CD8-positive, alpha-beta memory T cell (primary cell): ENCODE data around the gene HMGN4. TPM values are rescaled to one million over a fixed set of nuclear protein-coding genes. Genes with fewer than 3 reads are reported as not detected.

Experiments
- CTCF ChIA-PET: fragments of 350-600 bp; sonication (Branson Sonifier 250); formaldehyde crosslinking; loops from one replicate; lab custom pipeline; 2021; ENCODE audit warnings: antibody characterized with exemption; lab: Charles Lee
- POLR2A ChIA-PET: fragments of 350-600 bp; sonication (Branson Sonifier 250); formaldehyde crosslinking; loops from one replicate; lab custom pipeline; 2021; ENCODE audit warnings: antibody characterized with exemption; lab: Charles Lee
- DNase-seq, 5 donors: peaks; one replicate each; pipeline versions ENCODE4 v3.0.0 to v3.0.0-alpha.2; 2020 to 2022; ENCODE audit warnings: mixed read lengths in 1 of 5
- H3K27ac ChIP-seq: one replicate; pipeline ENCODE4 v1.7.0; 2013; ENCODE audit warnings: low read depth, mild to moderate bottlenecking, low read length, moderate library complexity
- H3K27me3 ChIP-seq: 2 replicates; pipeline ENCODE4 v1.7.0; 2013; ENCODE audit warnings: low read length, mild to moderate bottlenecking; ENCODE audit not compliant: insufficient read depth, poor library complexity, severe bottlenecking
- H3K36me3 ChIP-seq: 2 replicates; pipeline ENCODE4 v1.7.0; 2013; ENCODE audit warnings: mild to moderate bottlenecking, low read length, moderate library complexity; ENCODE audit not compliant: insufficient read depth
- H3K4me1 ChIP-seq: 2 replicates; pipeline ENCODE4 v1.7.0; 2013; ENCODE audit warnings: mild to moderate bottlenecking, low read length, moderate library complexity; ENCODE audit not compliant: insufficient read depth
- H3K4me3 ChIP-seq: 2 replicates; pipeline ENCODE4 v1.7.0; 2013; ENCODE audit warnings: mild to moderate bottlenecking, low read length
- H3K9me3 ChIP-seq: 2 replicates; pipeline ENCODE4 v1.7.0; 2013; ENCODE audit warnings: mild to moderate bottlenecking, low read length
- H3K27ac Mint-ChIP-seq, 8 donors: one replicate each; pipeline ENCODE4 v1.8.0; 2020 to 2021; ENCODE audit warnings: mixed read lengths in 8 of 8, mild to moderate bottlenecking in 6 of 8, inconsistent platforms in 3 of 8, moderate library complexity in 3 of 8
- H3K27me3 Mint-ChIP-seq, 2 donors: one replicate each; pipeline ENCODE4 v1.8.0; 2020 to 2021; ENCODE audit warnings: mixed read lengths in 2 of 2, mild to moderate bottlenecking in 1 of 2, moderate library complexity in 1 of 2
- H3K36me3 Mint-ChIP-seq, 3 donors: one replicate each; pipeline ENCODE4 v1.8.0; 2020 to 2021; ENCODE audit warnings: mixed read lengths in 3 of 3, inconsistent platforms in 1 of 3, mild to moderate bottlenecking in 1 of 3
- H3K4me1 Mint-ChIP-seq, 3 donors: one replicate each; pipeline ENCODE4 v1.8.0; 2020 to 2021; ENCODE audit warnings: mixed read lengths in 3 of 3, inconsistent platforms in 1 of 3, mild to moderate bottlenecking in 1 of 3
- H3K4me3 Mint-ChIP-seq, 7 donors: one replicate each; pipeline ENCODE4 v1.8.0; 2020 to 2021; ENCODE audit warnings: mixed read lengths in 7 of 7, mild to moderate bottlenecking in 6 of 7, moderate library complexity in 4 of 7, inconsistent platforms in 2 of 7
- H3K9me3 Mint-ChIP-seq, 5 donors: one replicate each; pipeline ENCODE4 v1.8.0; 2020 to 2022; ENCODE audit warnings: mixed read lengths in 5 of 5, mild to moderate bottlenecking in 3 of 5, moderate library complexity in 2 of 5, inconsistent platforms in 1 of 5
- polyA plus RNA-seq: library from polyadenylated mRNA; unstranded; fragments of 300-500 nt; fragmentation: Illumina TruSeq; gene quantifications from one replicate; pipeline ENCODE4 v1.2.3, GENCODE V29; 2021
- total RNA-seq, 2 experiments: library from RNA; stranded (reverse); gene quantifications; one replicate each; pipeline ENCODE4 v1.2.3, GENCODE V29; 2021

The HMGN4 gene
- total and polyA plus RNA-seq, 3 experiments from 2014 or later = 90.0 to 166 (median 91.4) TPM

- Mint-ChIP-seq H3K27me3 (peaks cover 0 to 4% of the 10 kb centered on the region in 2 donors), H3K9me3 (no peaks in the 10 kb centered on the region), H3K4me3 (no peak overlapping the region), H3K27ac (no peak overlapping the region), H3K4me1 (peaks cover 20 to 31% (median 29%) of the 10 kb centered on the region in 3 donors), H3K36me3 (peaks cover 0 to 7% (median 0%) of the 10 kb centered on the region in 3 donors)
- Histone ChIP-seq H3K9me3 (no peaks in the 10 kb centered on the region), H3K27ac (peak overlapping the region; percentile 64), H3K27me3 (no peaks in the 10 kb centered on the region), H3K4me3 (peak overlapping the region; percentile 89), H3K36me3 (no peaks in the 10 kb centered on the region), H3K4me1 (peaks cover 11% of the 10 kb centered on the region)
- ChIA-PET CTCF (interaction anchor here (1.2 to 4.1 kb wide), 7 partner anchors 16 to 230 kb away, joined by 3 to 15 read pairs (median 11); partner anchors contain the start of gene HMGN4), POLR2A (interaction anchor here (0.5 to 3.1 kb wide), 8 partner anchors 15 to 699 kb away, joined by 3 to 34 read pairs (median 5); partner anchors contain the start of gene HMGN4)
- DNase-seq = no peak
These were observed 14.5 kb downstream of the HMGN4 start for GRCh38 chr6:26552640-26553188.

- POLR2A ChIA-PET = interaction anchor here (0.6 to 3.1 kb wide), 10 partner anchors 11 to 699 kb away, joined by 3 to 34 read pairs (median 6); partner anchors contain the start of gene HMGN4
These were observed 15.1 kb downstream of the HMGN4 start for GRCh38 chr6:26553264-26553634.

GRCh38 chr6:26553635-26554446 is 15.7 kb downstream of the HMGN4 start:
- Mint-ChIP-seq H3K36me3 (peaks cover 0 to 7% (median 0%) of the 10 kb centered on the region in 3 donors), H3K27me3 (peaks cover 0 to 4% of the 10 kb centered on the region in 2 donors), H3K4me1 (peaks cover 20 to 31% (median 29%) of the 10 kb centered on the region in 3 donors), H3K9me3 (no peaks in the 10 kb centered on the region), H3K27ac (no peak overlapping the region), H3K4me3 (no peak overlapping the region)
- Histone ChIP-seq H3K36me3 (no peaks in the 10 kb centered on the region), H3K27ac (peak overlapping the region; percentile 64), H3K9me3 (no peaks in the 10 kb centered on the region), H3K4me3 (peak overlapping the region; percentile 89), H3K4me1 (peaks cover 11% of the 10 kb centered on the region), H3K27me3 (no peaks in the 10 kb centered on the region)
- POLR2A ChIA-PET = interaction anchor here (0.6 to 3.1 kb wide), 13 partner anchors 12 to 698 kb away, joined by 3 to 34 read pairs (median 4); partner anchors contain the start of gene HMGN4
- CTCF ChIA-PET = interaction anchor here (0.7 to 4.4 kb wide), 8 partner anchors 10 to 225 kb away, joined by 3 to 40 read pairs (median 10); partner anchors contain the start of gene HMGN4
- DNase-seq = peak; percentile 49 to 84 (median 82)

More at GRCh38 chr6:26553264-26553634, 15.1 kb downstream of the HMGN4 start:
- H3K4me3 Mint-ChIP-seq = no peak overlapping the region
- no peaks in the 10 kb centered on the region for H3K9me3 ChIP-seq
- peak overlapping the region; percentile 89 for H3K4me3 ChIP-seq
- peak overlapping the region; percentile 64 for H3K27ac ChIP-seq
- peaks cover 0 to 7% (median 0%) of the 10 kb centered on the region in 3 donors for H3K36me3 Mint-ChIP-seq
- H3K4me1 ChIP-seq = peaks cover 11% of the 10 kb centered on the region
- H3K27me3 ChIP-seq = no peaks in the 10 kb centered on the region
- no peaks in the 10 kb centered on the region for H3K36me3 ChIP-seq
- CTCF ChIA-PET = interaction anchor here (0.7 to 4.4 kb wide), 6 partner anchors 11 to 42 kb away, joined by 3 to 40 read pairs (median 13); partner anchors contain the start of gene HMGN4
- peaks cover 0 to 4% of the 10 kb centered on the region in 2 donors for H3K27me3 Mint-ChIP-seq
- peaks cover 20 to 31% (median 29%) of the 10 kb centered on the region in 3 donors for H3K4me1 Mint-ChIP-seq
- peak; percentile 58 to 81 (median 76) for DNase-seq
- H3K27ac Mint-ChIP-seq = no peak overlapping the region
- no peaks in the 10 kb centered on the region for H3K9me3 Mint-ChIP-seq

GRCh38 chr6:26554447-26554696 is 16.2 kb downstream of the HMGN4 start:
- Mint-ChIP-seq H3K27me3 (peaks cover 0 to 4% of the 10 kb centered on the region in 2 donors), H3K36me3 (peaks cover 0 to 7% (median 0%) of the 10 kb centered on the region in 3 donors), H3K27ac (peak overlapping the region in 1 of 8 donors; percentile 92), H3K4me3 (no peak overlapping the region), H3K9me3 (no peaks in the 10 kb centered on the region), H3K4me1 (peaks cover 20 to 31% (median 29%) of the 10 kb centered on the region in 3 donors)
- peak overlapping the region; percentile 64 for H3K27ac ChIP-seq
- POLR2A ChIA-PET = interaction anchor here (0.6 to 3.1 kb wide), 10 partner anchors 9 to 382 kb away, joined by 3 to 34 read pairs (median 4); partner anchors contain the start of gene HMGN4
- peak overlapping the region; percentile 89 for H3K4me3 ChIP-seq
- no peaks in the 10 kb centered on the region for H3K36me3 ChIP-seq
- H3K9me3 ChIP-seq = no peaks in the 10 kb centered on the region
- CTCF ChIA-PET = interaction anchor here (1.2 to 4.4 kb wide), 8 partner anchors 10 to 225 kb away, joined by 3 to 40 read pairs (median 10); partner anchors contain the start of gene HMGN4
- peaks cover 11% of the 10 kb centered on the region for H3K4me1 ChIP-seq
- no peak for DNase-seq
- no peaks in the 10 kb centered on the region for H3K27me3 ChIP-seq

GRCh38 chr6:26554697-26555504 is 16.7 kb downstream of the HMGN4 start:
- Histone ChIP-seq H3K9me3 (no peaks in the 10 kb centered on the region), H3K27me3 (no peaks in the 10 kb centered on the region), H3K27ac (peak overlapping the region; percentile 64), H3K4me1 (peaks cover 11% of the 10 kb centered on the region), H3K36me3 (no peaks in the 10 kb centered on the region), H3K4me3 (peak overlapping the region; percentile 89)
- Mint-ChIP-seq H3K27ac (peak overlapping the region in 6 of 8 donors; percentile 39 to 92 (median 77)), H3K9me3 (no peaks in the 10 kb centered on the region), H3K4me1 (peaks cover 20 to 28% (median 26%) of the 10 kb centered on the region in 3 donors), H3K27me3 (peaks cover 0 to 4% of the 10 kb centered on the region in 2 donors), H3K4me3 (peak overlapping the region in 3 of 7 donors; percentile 32 to 71 (median 43)), H3K36me3 (peaks cover 0 to 7% (median 0%) of the 10 kb centered on the region in 3 donors)
- peak in 4 of 5 donors; percentile 33 to 74 (median 60) for DNase-seq
- ChIA-PET POLR2A (interaction anchor here (0.6 to 3.1 kb wide), 11 partner anchors 9 to 366 kb away, joined by 3 to 34 read pairs (median 3); partner anchors contain the start of gene HMGN4), CTCF (interaction anchor here (0.7 to 4.4 kb wide), 9 partner anchors 15 to 226 kb away, joined by 3 to 40 read pairs (median 5); partner anchors contain the start of gene HMGN4)

- peak overlapping the region; percentile 21 for H3K27ac ChIP-seq
- POLR2A ChIA-PET = interaction anchor here (0.9 to 3.1 kb wide), 4 partner anchors 10 to 21 kb away, joined by 3 to 34 read pairs (median 12); partner anchors contain the start of gene HMGN4
These were observed 17.5 kb downstream of the HMGN4 start for GRCh38 chr6:26555505-26556262.

More at GRCh38 chr6:26555505-26556262, 17.5 kb downstream of the HMGN4 start:
- Mint-ChIP-seq H3K27me3 (peaks cover 0 to 4% of the 10 kb centered on the region in 2 donors), H3K36me3 (peaks cover 0 to 3% (median 0%) of the 10 kb centered on the region in 3 donors), H3K4me3 (peak overlapping the region in 4 of 7 donors; percentile 32 to 71 (median 38)), H3K4me1 (peaks cover 13 to 20% (median 19%) of the 10 kb centered on the region in 3 donors), H3K27ac (peak overlapping the region in 6 of 8 donors; percentile 1 to 89 (median 68)), H3K9me3 (no peaks in the 10 kb centered on the region)
- Histone ChIP-seq H3K27me3 (no peaks in the 10 kb centered on the region), H3K4me1 (peaks cover 11% of the 10 kb centered on the region), H3K4me3 (peak overlapping the region; percentile 18), H3K36me3 (no peaks in the 10 kb centered on the region), H3K9me3 (no peaks in the 10 kb centered on the region)
- DNase-seq = no peak
- CTCF ChIA-PET = interaction anchor here (0.8 to 4.4 kb wide), 6 partner anchors 15 to 214 kb away, joined by 3 to 40 read pairs (median 4); no protein-coding TSS in a partner anchor
